Stimulated activated naive CD8-positive, alpha-beta T cell treated with anti-CD3 and anti-CD28 coated beads, Interleukin-15, amount 100 ng/mL, for 72 hours (primary cell): ENCODE results near the gene LCP2.

Experiments used
- ATAC-seq: fragments of 150-1000 bp; cut with Tn5 transposase; 2 replicates; pipeline ENCODE4 v1.10.0; 2021; ENCODE audit warnings: mild to moderate bottlenecking, moderate library complexity
- DNase-seq, 2 donors: peaks; one replicate each; pipeline ENCODE4 v3.0.0; 2021 to 2022
- H3K27ac Mint-ChIP-seq, 2 donors: one replicate each; pipeline ENCODE4 v1.8.0; 2022; ENCODE audit warnings: mild to moderate bottlenecking in 2 of 2, mixed read lengths in 2 of 2, moderate library complexity in 2 of 2
- H3K27me3 Mint-ChIP-seq: one replicate; pipeline ENCODE4 v1.8.0; 2022; ENCODE audit warnings: mixed read lengths
- H3K4me1 Mint-ChIP-seq: one replicate; pipeline ENCODE4 v1.8.0; 2022; ENCODE audit warnings: mild to moderate bottlenecking, mixed read lengths
- H3K4me3 Mint-ChIP-seq, 2 donors: one replicate each; pipeline ENCODE4 v1.8.0; 2022; ENCODE audit warnings: mild to moderate bottlenecking in 2 of 2, mixed read lengths in 2 of 2, moderate library complexity in 1 of 2
- H3K9me3 Mint-ChIP-seq, 2 donors: one replicate each; pipeline ENCODE4 v1.8.0; 2022; ENCODE audit warnings: mixed read lengths in 2 of 2

LCP2 gene

DNA sequence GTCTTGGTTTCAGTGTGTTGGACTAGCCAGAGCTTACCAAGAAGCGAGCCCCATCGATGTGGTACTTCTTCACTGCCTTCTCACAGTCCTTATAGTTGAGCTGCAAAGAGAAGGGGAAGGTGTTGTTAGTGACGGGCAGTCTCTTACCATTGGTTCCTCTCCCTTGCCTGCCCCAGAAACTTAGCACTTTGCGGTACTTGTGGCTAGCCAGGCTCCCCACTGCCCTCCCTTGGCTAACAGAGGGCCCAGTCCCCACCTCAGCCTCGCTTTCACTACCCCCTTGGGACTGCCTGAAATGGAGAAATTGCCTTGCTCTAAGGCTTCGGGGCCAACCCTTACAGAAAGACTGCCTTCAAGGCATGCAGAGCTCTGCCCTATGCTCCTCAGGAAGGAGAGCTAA is 4.3 kb downstream of the LCP2 start:
- Mint-ChIP-seq H3K4me3 (peak overlapping the region; percentile 95 to 99), H3K9me3 (peaks cover 0 to 10% of the 10 kb centered on the region in 2 donors), H3K27me3 (no peaks in the 10 kb centered on the region), H3K27ac (peak overlapping the region; percentile 75 to 82), H3K4me1 (peaks cover 63% of the 10 kb centered on the region)
- peak; percentile 68 to 84 for DNase-seq
- peak; percentile 79 for ATAC-seq

DNA sequence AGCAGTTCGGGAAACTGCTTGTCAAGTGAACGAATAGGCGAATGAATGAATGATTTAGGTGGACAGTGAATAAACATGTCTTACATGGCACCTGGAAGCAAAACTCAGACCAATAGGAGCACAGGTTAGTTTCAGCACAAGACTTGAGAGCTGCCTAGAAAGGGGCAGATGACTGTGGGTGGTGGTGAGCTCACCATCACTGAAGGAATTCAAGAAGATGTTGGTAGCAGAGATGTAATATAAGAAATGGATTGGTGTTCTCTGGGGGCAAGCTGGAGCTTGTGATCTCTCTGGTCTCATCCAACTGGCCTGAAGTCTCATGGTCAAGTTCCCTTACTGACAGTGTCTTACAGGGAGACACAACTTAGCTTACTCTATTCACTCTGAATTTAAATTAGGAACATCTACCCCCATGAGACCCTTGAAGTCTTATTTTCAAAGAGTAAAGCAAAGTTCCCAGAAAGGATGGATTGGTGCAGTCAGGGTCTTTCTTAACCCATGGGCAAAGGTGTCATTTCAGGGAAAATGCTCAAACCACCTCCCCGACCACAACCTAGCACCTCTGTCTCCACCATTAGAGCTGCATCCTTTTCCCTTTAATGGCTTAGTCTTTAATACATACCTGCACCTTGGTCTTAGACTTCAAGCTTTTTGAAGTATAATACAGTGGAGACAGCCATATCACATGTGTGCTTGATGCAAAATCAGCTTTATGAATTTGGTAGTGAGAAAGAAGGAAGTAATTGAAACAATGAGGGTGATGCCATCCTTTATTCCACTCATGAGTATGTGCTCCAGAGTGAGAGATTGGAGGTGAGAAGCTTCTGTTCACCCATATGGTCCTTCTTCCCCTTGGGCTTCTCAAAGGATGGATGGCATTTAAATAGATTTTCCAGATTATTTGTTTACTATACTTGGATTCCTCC is 5.1 kb downstream of the LCP2 start:
- Mint-ChIP-seq H3K4me1 (peaks cover 65% of the 10 kb centered on the region), H3K27ac (peak overlapping the region; percentile 56 to 92), H3K9me3 (peaks cover 0 to 10% of the 10 kb centered on the region in 2 donors), H3K27me3 (no peaks in the 10 kb centered on the region), H3K4me3 (peak overlapping the region; percentile 95 to 99)
- ATAC-seq (no peak), DNase-seq (no peak)

DNA sequence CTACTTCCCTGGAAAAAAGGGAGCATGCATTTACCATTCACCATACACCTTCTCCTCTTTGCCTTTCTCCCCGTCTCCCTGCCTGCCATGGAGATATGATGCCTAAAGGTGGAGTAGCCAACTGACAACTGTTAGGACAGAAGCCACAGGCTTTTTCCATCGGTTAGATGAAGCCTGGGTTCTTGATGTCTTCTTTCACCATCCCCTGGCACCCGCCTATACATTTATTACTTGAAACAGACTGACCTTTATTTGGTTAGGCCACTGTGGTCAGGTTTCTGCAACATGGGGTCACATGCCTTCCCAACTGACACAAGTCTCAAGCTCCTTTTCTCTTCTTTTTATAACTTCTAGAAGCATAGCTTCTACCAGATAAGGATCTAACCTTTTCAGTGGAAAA is 7.1 kb downstream of the LCP2 start:
- DNase-seq (no peak), ATAC-seq (no peak)
- H3K9me3 Mint-ChIP-seq = peaks cover 0 to 10% of the 10 kb centered on the region in 2 donors
- H3K27me3 Mint-ChIP-seq = no peaks in the 10 kb centered on the region
- peak overlapping the region; percentile 83 to 94 for H3K27ac Mint-ChIP-seq
- peaks cover 85% of the 10 kb centered on the region for H3K4me1 Mint-ChIP-seq
- peak overlapping the region; percentile 82 to 95 for H3K4me3 Mint-ChIP-seq

DNA sequence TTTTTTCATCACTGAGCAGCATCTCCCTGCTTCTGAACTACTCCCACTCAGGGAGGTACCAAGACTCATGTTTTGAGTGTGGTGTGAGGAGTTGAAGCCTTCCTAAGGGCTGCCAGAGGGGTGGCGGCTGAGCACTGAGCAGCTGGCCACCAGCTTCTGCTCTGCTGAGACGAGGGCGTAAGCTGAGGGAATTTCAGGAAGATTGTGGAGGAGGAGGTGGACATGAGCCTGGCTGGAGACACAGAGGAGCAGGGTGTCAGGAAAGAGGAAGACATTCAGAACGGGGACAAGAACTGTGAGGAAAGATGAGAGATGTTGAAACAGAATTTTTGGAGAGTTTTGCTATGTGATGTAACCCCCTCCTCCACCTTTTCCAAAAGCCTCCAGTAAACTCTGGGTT is 7.8 kb downstream of the LCP2 start:
- Mint-ChIP-seq H3K4me3 (peak overlapping the region; percentile 82 to 95), H3K27me3 (no peaks in the 10 kb centered on the region), H3K27ac (peak overlapping the region; percentile 83 to 93), H3K4me1 (peaks cover 92% of the 10 kb centered on the region), H3K9me3 (peaks cover 0 to 10% of the 10 kb centered on the region in 2 donors)
- no peak for DNase-seq
- ATAC-seq = no peak

DNA sequence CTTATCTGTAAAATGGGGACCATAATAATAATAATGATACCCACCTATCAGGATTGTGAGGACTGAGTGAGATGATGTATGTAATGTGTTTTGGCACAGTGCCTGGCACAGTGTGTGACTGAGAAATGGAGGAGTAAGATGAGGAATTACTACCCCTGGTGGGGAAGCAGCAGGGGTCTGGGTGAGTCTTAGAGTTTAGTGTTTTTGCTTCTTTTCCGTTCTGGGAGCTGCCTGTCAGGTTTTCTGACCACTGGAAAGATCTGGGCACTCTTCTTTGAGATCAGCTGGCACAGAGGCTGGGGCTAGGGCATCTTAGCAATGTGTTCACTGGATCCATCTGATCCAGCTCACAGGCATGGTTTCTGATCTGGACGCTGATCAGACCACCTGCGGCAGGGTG is 8.5 kb downstream of the LCP2 start:
- DNase-seq = no peak
- peak overlapping the region; percentile 81 to 93 for H3K27ac Mint-ChIP-seq
- peaks cover 99% of the 10 kb centered on the region for H3K4me1 Mint-ChIP-seq
- no peaks in the 10 kb centered on the region for H3K27me3 Mint-ChIP-seq
- ATAC-seq = no peak
- peaks cover 0 to 10% of the 10 kb centered on the region in 2 donors for H3K9me3 Mint-ChIP-seq
- H3K4me3 Mint-ChIP-seq = peak overlapping the region; percentile 82 to 95

DNA sequence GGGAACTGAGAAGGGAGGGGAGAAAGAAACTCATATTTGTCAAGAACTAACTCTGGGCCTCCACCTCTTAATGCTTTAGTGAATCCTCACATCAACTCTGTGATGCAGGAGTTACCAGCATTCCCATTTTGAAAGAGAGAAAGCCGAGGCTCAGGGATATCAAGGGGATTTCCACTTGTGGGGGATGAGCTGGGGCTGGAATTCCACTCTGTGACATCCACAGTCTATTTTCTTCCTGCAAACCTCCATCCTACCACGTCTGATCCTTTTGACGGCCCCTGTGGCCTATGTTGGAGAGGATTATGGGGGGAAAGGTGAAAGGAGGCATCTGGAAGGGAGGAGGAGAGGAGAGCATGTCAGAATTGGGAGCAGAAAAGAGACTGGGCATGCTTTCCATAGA is 9.0 kb downstream of the LCP2 start:
- ATAC-seq (no peak), DNase-seq (no peak)
- Mint-ChIP-seq H3K27me3 (no peaks in the 10 kb centered on the region), H3K9me3 (peaks cover 0 to 10% of the 10 kb centered on the region in 2 donors), H3K4me3 (peak overlapping the region; percentile 82 to 95), H3K4me1 (peaks cover 100% of the 10 kb centered on the region), H3K27ac (peak overlapping the region; percentile 51 to 64)

DNA sequence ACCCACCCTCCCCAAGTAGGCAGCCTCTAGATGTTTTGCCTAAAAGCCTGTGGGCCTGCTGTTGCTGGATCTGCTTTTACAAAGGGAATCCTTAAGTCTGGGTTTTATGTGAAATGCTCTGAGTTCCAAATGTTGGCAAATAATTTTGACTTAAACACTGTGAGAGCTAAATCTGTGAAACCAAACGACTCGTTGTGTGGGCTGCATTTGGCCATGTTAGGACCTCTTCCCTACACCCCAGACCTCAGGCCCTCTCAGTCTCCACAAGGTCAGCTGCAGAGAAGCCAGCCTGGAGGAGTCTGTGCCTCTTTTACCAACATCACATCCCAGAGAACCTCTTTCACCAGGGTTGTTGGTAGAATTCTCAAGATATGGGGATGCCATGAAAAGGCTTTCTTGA is 9.4 kb downstream of the LCP2 start:
- Mint-ChIP-seq H3K4me1 (peaks cover 100% of the 10 kb centered on the region), H3K4me3 (peak overlapping the region; percentile 82 to 95), H3K27me3 (no peaks in the 10 kb centered on the region), H3K27ac (peak overlapping the region in 1 of 2 donors; percentile 51), H3K9me3 (peaks cover 0 to 10% of the 10 kb centered on the region in 2 donors)
- DNase-seq (no peak), ATAC-seq (no peak)

DNA sequence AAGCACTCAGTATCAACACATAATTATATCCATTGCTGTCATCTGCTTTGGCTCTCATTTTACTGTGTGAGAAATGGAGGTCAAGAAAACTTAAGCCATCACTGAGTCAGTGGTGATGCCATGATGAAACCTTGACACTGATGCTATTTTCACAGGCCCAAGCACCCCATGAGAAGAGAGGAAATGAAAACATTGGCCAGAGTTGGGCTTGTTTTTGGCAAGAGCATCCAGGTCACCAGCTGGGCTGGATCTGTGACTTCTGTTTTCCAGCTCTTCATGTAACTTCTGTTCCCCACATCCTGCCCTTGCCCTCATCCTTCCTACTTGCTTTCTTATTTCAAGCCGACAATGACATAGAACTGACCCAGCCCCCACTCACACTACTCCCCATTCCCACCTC is 10.0 kb downstream of the LCP2 start:
- H3K27me3 Mint-ChIP-seq = no peaks in the 10 kb centered on the region
- H3K4me1 Mint-ChIP-seq = peaks cover 100% of the 10 kb centered on the region
- ATAC-seq = peak; percentile 48
- H3K27ac Mint-ChIP-seq = peak overlapping the region; percentile 35 to 91
- H3K9me3 Mint-ChIP-seq = peaks cover 0 to 10% of the 10 kb centered on the region in 2 donors
- peak overlapping the region; percentile 64 to 67 for H3K4me3 Mint-ChIP-seq
- no peak for DNase-seq

DNA sequence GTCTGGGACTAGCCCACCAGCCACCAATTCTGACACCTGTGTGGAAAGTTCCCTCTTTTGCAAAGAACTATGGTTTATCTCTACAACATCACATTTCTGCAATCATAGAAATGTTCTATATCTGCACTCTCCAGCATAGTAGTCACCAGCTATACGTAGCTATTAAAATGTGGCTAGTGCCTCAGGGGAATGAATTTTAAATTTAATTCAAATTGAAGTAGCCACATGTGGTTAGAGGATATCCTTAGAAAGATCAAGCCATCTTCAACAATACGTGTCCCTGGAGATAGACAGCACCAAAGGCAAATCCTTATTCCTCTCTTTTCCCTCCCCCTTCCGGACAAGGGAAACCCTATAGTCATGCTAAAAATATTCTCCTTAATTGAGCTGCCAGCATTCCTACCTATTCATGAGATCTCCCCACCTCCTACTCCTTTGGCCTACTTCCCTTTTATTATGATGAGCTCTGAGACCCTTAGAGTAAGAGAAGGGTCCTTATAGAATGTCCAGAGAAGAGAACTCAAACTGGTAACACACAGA is 11.1 kb downstream of the LCP2 start:
- DNase-seq (no peak), ATAC-seq (no peak)
- Mint-ChIP-seq H3K9me3 (peaks cover 0 to 10% of the 10 kb centered on the region in 2 donors), H3K27ac (peak overlapping the region; percentile 17 to 77), H3K4me3 (peak overlapping the region; percentile 17 to 71), H3K4me1 (peaks cover 100% of the 10 kb centered on the region), H3K27me3 (no peaks in the 10 kb centered on the region)

DNA sequence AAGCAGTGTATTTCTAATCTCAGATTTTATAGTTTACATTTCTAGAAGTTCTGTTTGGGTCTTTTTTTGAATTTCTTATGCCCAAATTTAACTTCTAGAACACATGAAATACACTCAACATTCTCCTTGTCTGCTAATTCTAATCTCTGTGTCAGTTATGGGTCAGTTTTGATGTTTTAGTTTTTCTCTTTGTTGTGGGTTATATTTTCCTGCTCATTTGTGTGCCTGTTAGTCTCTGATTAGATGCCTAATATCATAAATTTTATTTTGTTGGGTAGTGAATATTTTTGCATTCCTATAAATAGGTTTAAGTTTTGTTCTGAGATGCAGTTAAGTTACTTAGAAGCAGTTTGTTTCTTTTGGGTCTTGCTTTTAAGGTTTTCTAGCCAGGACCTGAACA is 12.4 kb downstream of the LCP2 start:
- H3K27ac Mint-ChIP-seq = peak overlapping the region in 1 of 2 donors; percentile 92
- H3K4me1 Mint-ChIP-seq = peaks cover 100% of the 10 kb centered on the region
- ATAC-seq = no peak
- DNase-seq = no peak
- peak overlapping the region; percentile 71 to 73 for H3K4me3 Mint-ChIP-seq
- peaks cover 0 to 6% of the 10 kb centered on the region in 2 donors for H3K9me3 Mint-ChIP-seq
- H3K27me3 Mint-ChIP-seq = no peaks in the 10 kb centered on the region

DNA sequence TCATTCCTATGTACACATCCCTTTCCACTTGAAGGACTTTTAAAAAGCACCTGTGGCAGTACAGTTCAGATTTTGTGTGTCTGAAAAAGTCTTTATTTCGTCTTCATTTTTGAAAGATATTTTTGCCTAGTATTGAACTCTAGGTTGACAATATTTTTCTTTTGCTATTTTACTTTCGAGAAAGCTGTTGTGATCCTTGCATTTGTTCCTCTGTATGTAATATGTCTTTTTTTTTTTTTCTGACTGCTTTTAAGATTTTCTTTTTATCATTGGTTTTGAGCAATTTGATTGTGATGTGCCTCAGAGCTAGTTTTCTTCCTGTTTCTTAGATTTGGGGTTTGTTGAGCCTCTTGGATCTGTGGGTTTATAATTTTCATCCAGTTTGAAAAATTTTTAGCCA is 13.3 kb downstream of the LCP2 start:
- Mint-ChIP-seq H3K9me3 (no peaks in the 10 kb centered on the region), H3K27ac (peak overlapping the region; percentile 51 to 92), H3K4me1 (peaks cover 100% of the 10 kb centered on the region), H3K4me3 (peak overlapping the region; percentile 71 to 73), H3K27me3 (no peaks in the 10 kb centered on the region)
- ATAC-seq (no peak), DNase-seq (no peak)

DNA sequence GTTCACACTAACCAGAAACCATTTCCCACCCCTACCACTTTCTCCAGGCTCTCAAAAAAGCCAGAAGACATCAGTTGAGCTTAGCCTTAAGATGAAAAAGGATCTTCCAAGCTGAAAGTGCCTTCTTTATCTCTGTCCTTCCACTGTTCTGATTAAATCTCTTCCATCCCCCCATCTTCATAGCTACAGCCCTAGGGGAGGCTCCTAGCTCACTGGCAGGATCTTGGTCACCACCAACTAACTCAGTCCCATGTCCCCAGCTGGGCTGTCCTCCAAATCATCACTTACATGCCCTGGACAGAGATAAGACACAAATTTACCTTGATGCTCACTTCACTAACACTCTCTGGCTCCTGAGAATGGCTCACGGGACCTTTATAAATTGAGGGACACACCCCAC is 14.3 kb downstream of the LCP2 start:
- DNase-seq (no peak), ATAC-seq (no peak)
- H3K4me3 Mint-ChIP-seq = peak overlapping the region; percentile 51 to 71
- peaks cover 100% of the 10 kb centered on the region for H3K4me1 Mint-ChIP-seq
- peak overlapping the region; percentile 74 to 78 for H3K27ac Mint-ChIP-seq
- H3K9me3 Mint-ChIP-seq = no peaks in the 10 kb centered on the region
- no peaks in the 10 kb centered on the region for H3K27me3 Mint-ChIP-seq

DNA sequence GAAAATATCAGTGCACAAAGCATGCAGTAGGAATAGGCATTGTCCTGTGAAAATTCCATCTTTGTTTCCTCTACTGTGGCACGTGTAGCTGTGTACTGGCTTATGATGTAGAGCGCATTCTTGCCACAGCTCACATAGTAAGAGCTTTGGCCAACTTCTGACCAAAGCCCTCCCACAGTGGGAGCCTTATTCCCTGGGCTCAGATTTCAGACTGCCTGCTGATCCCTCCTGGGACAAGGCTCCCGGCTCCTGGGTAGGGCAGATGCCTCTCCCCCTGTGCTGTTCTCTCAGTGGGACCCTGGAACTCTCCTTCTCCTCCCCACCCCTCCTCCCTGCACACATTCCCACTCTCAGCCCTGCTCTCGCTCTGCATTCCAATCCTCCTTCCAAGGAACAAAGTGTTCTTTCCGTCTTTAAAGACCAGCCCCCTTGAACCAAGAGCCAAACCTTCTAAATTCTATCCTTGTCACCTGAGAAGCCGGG is 17.5 kb downstream of the LCP2 start:
- Mint-ChIP-seq H3K9me3 (no peaks in the 10 kb centered on the region), H3K4me3 (peak overlapping the region; percentile 52 to 82), H3K27me3 (no peaks in the 10 kb centered on the region), H3K27ac (peak overlapping the region; percentile 98 to 99), H3K4me1 (peaks cover 100% of the 10 kb centered on the region)
- DNase-seq = no peak
- no peak for ATAC-seq

DNA sequence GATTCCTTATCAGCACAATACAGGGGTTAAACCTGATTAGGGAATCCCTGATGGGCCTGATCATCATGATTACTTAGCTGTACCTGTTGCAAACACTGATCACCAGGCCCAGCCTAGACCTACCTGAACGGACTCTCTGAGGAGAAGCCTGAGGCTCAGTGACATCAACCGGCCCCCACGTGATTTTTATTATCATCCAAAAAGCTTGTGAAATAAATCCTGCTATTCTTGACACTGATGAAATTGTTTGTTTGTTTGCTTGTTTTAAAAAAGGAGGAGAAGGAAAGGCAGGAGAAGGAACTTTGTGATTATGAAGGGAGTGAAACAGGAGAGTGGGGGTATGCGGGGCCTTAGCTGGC is 18.1 kb downstream of the LCP2 start:
- no peaks in the 10 kb centered on the region for H3K9me3 Mint-ChIP-seq
- ATAC-seq (peak; percentile 18), DNase-seq (no peak)
- peak overlapping the region; percentile 98 to 99 for H3K27ac Mint-ChIP-seq
- peaks cover 100% of the 10 kb centered on the region for H3K4me1 Mint-ChIP-seq
- peak overlapping the region; percentile 52 to 82 for H3K4me3 Mint-ChIP-seq
- H3K27me3 Mint-ChIP-seq = no peaks in the 10 kb centered on the region

DNA sequence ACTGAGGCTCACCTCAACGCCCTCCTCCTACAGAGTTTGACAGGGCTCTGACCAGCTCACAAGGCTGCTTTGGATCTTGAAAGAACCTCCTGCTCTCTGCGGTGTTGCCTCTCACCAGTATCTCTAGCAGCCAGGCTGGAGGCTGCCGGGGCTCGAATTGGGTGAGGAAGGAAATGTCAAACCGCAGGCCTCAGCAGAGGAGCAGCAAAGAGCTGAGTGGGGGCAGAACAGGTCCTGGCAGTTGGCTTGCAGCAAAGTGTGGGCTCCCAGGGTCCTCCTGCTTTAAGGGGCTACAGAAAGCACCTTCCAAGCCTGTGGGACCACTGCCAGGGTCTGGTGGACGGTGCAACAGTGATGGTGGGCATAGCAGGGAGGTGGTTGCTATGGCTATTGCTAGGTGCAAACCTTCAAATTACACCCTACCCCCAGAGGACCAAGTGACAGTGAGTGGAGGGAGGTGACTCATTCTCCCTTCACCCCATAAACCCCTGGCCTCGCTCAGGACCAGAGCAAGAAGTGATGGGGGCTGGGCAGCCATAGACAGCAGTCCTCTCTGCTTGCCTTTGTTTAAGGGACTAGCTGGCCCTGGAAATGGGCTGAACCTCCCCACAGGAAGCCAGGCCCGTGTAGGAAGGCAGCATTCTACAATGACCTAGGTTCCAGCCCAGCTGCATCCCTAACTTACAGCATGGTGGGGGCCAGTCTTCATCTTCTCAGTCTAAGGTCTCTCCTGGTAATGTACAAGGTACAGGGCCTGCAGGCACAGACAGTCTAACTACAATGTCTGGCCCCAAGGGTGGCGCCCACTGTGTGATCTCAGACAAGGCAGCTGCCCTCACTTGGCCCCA is 18.7 kb downstream of the LCP2 start:
- ATAC-seq (peak; percentile 88), DNase-seq (peak; percentile 94 to 95)
- Mint-ChIP-seq H3K4me3 (peak overlapping the region; percentile 52 to 82), H3K27me3 (no peaks in the 10 kb centered on the region), H3K9me3 (no peaks in the 10 kb centered on the region), H3K27ac (peak overlapping the region; percentile 98 to 99), H3K4me1 (peaks cover 100% of the 10 kb centered on the region)
